Caki2 (cell line): ENCODE measurements around the gene FOXE3. TPM values are rescaled to one million over a fixed set of nuclear protein-coding genes. Genes with fewer than 3 reads are reported as not detected.

Source experiments
- total RNA-seq: library from RNA; depleted of rRNA; stranded (reverse); fragments of >200 nt; shearing (Covaris generic); gene quantifications from 2 replicates; pipeline ENCODE4 v1.2.3, GENCODE V29; 2014; ENCODE audit warnings: low replicate concordance; rRNA removed

The FOXE3 gene
- total RNA-seq, 1 experiment from 2014 or later: not detected

Other genes starting within 250 kb of the FOXE3 start
- 335 and 371 TPM in 2 replicates for gene PDZK1IP1, start 226.2 kb upstream of the FOXE3 start, total RNA-seq
- gene TAL1, start 184.1 kb upstream of the FOXE3 start, total RNA-seq: not detected in 2 replicates
- 16.6 and 40.5 TPM in 2 replicates for gene STIL, start 102.1 kb upstream of the FOXE3 start, total RNA-seq
- 96.6 and 107 TPM in 2 replicates for gene CMPK1, start 82.5 kb upstream of the FOXE3 start, total RNA-seq
- gene FOXD2, start 21.8 kb downstream of the FOXE3 start, total RNA-seq: 1.6 TPM in 2 replicates